Calu3 (cell line): ENCODE measurements around the gene SCO2. TPM values are rescaled to one million over a fixed set of nuclear protein-coding genes. Genes with fewer than 3 reads are reported as not detected.

Experiments
- BruUV-seq: library from RNA; stranded (reverse); fragments of 400-500 nt; replicated peaks from 2 replicates; lab custom pipeline; 2021; lab: Mats Ljungman, UMichigan
- CTCF ChIA-PET: fragments of 300-600 bp; sonication (Branson Sonifier 250); formaldehyde crosslinking; loops from one replicate; lab custom pipeline; 2022; ENCODE audit warnings: antibody characterized with exemption; lab: Charles Lee
- DNase-seq: peaks from one replicate; pipeline ENCODE4 v3.0.0; 2022
- H3K27ac Mint-ChIP-seq: one replicate; pipeline ENCODE4 v1.8.0; 2022; ENCODE audit warnings: mixed read lengths; ENCODE audit not compliant: unreplicated experiment
- H3K27me3 Mint-ChIP-seq: one replicate; pipeline ENCODE4 v1.8.0; 2022; ENCODE audit warnings: mixed read lengths; ENCODE audit not compliant: unreplicated experiment
- H3K36me3 Mint-ChIP-seq: one replicate; pipeline ENCODE4 v1.8.0; 2022; ENCODE audit warnings: mild to moderate bottlenecking, moderate library complexity, mixed read lengths; ENCODE audit not compliant: insufficient read depth, unreplicated experiment
- H3K4me1 Mint-ChIP-seq: one replicate; pipeline ENCODE4 v1.8.0; 2022; ENCODE audit warnings: mild to moderate bottlenecking, low read depth, mixed read lengths; ENCODE audit not compliant: unreplicated experiment
- H3K4me3 Mint-ChIP-seq: one replicate; pipeline ENCODE4 v1.8.0; 2022; ENCODE audit warnings: mild to moderate bottlenecking, low read depth, moderate library complexity, mixed read lengths; ENCODE audit not compliant: unreplicated experiment
- H3K9me3 Mint-ChIP-seq: one replicate; pipeline ENCODE4 v1.8.0; 2022; ENCODE audit warnings: low read depth, mixed read lengths; ENCODE audit not compliant: unreplicated experiment
- intact Hi-C: fragments of 100-400 bp; cut with micrococcal nuclease; formaldehyde crosslinking; loops from one replicate; pipeline ENCODE4 v1.10.0; 2022; ENCODE audit not compliant: unreplicated experiment
- total RNA-seq: library from RNA; stranded (reverse); gene quantifications from 2 replicates; pipeline ENCODE4 v1.2.3, GENCODE V29; 2022
- TF ChIP-seq, protein P1 (sequence below): fragments of 200-600 bp; IDR thresholded peaks from one replicate; pipeline ENCODE4 v1.8.0; 2022; ENCODE audit warnings: antibody characterized with exemption; ENCODE audit not compliant: unreplicated experiment

The SCO2 gene
- total RNA-seq, 1 experiment from 2014 or later = 3.6 TPM

DNA sequence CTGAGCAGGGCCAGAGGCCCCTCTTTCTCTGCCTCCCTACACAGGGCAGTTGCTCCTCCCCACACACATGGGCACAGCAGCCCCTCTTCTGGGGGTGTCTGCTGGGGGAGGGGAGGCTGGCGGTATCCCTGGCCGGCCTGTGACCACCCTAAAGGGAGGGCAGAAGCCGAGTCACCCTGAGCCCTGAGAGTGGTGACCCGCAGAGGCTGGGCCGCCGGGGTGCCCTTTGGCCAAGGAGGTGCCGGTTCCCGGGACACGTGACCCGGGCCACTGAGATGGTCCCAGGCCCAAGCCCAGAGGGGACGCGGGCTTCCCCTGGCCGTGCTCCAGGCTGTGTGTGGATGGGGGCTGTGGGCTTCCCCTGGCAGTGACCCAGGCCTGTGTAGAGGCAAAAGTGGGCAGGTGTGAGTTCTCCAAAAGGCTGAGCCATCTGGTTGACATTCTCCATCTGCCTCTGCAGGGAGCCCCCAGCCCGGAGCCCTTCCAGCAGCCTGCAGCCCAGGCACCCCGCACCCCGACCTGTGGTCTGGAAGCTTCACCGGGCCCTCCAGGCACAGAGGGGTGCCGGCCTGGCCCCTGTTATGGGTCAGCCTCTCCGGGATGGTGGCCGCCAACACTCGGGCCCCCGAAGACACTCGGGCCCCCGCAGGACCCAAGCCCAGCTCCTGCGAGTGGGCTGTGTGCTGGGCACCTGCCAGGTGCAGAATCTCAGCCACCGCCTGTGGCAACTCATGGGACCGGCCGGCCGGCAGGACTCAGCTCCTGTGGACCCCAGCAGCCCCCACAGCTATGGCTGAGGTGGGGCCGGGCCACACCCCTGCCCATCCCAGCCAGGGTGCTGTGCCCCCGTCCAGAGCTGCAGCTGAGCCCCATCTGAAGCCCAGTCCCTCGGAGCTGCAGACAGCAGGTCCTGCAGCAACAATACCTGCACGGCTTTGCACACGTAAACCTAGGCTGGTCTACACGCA lies 43.0 kb downstream of the SCO2 start:
- DNase-seq = no peak
- intact Hi-C loops = no loop called here
- CTCF ChIA-PET = interaction anchor here (0.6 to 0.7 kb wide), 2 partner anchors 54 to 83 kb away, joined by 3 read pairs; no protein-coding TSS in a partner anchor
- BruUV-seq = no TSS peak
- Mint-ChIP-seq H3K27ac (peak overlapping the region; percentile 80), H3K4me1 (peaks cover 38% of the 10 kb centered on the region), H3K36me3 (peaks cover 62% of the 10 kb centered on the region), H3K9me3 (no peaks in the 10 kb centered on the region), H3K4me3 (peak overlapping the region; percentile 82), H3K27me3 (peaks cover 15% of the 10 kb centered on the region)
- TF ChIP-seq, protein P1, sequence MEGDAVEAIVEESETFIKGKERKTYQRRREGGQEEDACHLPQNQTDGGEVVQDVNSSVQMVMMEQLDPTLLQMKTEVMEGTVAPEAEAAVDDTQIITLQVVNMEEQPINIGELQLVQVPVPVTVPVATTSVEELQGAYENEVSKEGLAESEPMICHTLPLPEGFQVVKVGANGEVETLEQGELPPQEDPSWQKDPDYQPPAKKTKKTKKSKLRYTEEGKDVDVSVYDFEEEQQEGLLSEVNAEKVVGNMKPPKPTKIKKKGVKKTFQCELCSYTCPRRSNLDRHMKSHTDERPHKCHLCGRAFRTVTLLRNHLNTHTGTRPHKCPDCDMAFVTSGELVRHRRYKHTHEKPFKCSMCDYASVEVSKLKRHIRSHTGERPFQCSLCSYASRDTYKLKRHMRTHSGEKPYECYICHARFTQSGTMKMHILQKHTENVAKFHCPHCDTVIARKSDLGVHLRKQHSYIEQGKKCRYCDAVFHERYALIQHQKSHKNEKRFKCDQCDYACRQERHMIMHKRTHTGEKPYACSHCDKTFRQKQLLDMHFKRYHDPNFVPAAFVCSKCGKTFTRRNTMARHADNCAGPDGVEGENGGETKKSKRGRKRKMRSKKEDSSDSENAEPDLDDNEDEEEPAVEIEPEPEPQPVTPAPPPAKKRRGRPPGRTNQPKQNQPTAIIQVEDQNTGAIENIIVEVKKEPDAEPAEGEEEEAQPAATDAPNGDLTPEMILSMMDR = no peak

DNA sequence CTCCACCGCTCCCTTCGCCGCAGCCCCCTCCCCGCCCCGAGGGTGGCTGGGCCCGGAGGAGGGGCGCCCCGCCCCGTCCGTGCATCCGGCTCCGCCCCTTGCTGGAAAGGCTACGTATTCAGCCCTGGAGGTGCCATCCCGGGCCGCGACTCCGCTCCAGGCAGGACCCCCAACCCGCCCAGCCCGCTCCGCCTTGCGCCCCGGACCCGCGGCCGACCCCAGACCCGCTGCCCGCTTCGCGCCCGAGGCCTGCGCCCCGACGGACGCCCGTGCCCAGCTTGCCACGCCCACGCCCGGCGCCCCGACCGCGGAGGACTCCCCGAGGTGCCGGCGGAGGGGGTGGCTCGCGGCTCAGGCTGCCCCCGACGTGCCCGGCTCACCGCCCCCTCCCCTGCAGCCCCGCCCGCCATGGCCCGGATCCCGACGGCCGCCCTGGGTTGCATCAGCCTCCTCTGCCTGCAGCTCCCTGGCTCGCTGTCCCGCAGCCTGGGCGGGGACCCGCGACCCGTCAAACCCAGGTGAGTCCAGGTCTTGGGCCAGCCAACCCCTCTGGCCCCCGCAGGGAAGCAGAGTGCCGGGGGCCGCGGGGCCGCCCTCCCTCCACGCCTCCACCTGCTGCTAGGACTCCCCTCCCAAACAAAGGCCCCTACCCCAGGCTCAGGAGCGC lies 43.8 kb downstream of the SCO2 start, which contains the start of gene ADM2:
TSS of gene ADM2 (plus strand) at position 104 of the 667 bp plus-strand sequence. CDS start at position 409, 305 bp downstream.
- BruUV-seq = no TSS peak
- peak within 1 kb of the TSS; percentile 82 for H3K4me3 Mint-ChIP-seq
- H3K36me3 Mint-ChIP-seq = peaks cover 57% of the 10 kb centered on the region
- H3K27ac Mint-ChIP-seq = peak within 1 kb of the TSS; percentile 80
- peaks cover 15% of the 10 kb centered on the region for H3K27me3 Mint-ChIP-seq
- H3K9me3 Mint-ChIP-seq = no peaks in the 10 kb centered on the region
- peaks cover 30% of the 10 kb centered on the region for H3K4me1 Mint-ChIP-seq
- peak; percentile 72 for DNase-seq
- TF ChIP-seq, protein P1 = no peak
- CTCF ChIA-PET = interaction anchor here (0.6 kb wide), 1 partner anchor 98 kb away, joined by 4 read pairs; no protein-coding TSS in a partner anchor
- intact Hi-C loops = no loop called here

DNA sequence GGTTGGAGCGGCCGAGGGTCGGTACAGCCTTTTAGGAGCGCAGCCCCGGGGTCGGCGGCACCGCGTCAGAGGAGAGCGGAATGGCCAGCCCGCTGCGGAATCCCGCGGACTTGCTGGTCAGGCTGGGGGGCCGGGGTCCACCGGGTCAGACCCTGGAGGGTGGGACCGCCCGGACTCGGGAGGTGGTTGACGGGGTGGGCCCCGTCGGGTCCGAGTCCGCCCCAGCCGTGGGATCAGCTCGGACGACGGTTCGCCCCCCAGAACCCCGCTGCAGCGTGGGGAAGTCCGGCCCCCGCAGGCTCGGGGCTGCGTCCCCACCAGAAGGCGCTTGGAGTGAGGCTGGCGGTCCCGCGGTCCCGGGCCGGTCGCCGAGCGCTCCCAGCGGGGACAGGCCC lies 44.4 kb downstream of the SCO2 start:
- Mint-ChIP-seq H3K4me3 (peak overlapping the region; percentile 82), H3K4me1 (peaks cover 25% of the 10 kb centered on the region), H3K27me3 (peaks cover 15% of the 10 kb centered on the region)

DNA sequence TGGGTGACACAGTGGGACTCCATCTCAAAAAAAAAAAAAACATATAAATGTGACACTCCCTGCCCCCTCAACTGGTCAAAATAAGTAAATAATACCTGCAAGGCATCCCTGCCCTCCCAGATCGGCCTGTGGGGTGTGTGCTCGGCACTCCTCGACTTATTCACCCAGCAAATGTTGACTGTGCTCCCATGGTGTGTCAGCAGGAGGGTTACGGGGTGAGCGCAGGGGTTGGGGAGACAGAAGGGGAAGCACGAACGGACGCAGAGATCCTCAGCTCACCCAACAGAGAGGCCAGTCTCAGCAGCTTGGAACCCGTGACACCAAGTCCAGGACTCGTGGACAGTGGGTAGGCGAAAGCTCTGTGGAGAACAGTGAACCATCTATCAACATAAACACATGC lies 45.7 kb downstream of the SCO2 start:
- peak overlapping the region; percentile 82 for H3K4me3 Mint-ChIP-seq
- CTCF ChIA-PET = interaction anchor here (1.2 kb wide), 1 partner anchor 9 kb away, joined by 4 read pairs; no protein-coding TSS in a partner anchor
- TF ChIP-seq, protein P1 = no peak
- DNase-seq = no peak
- H3K4me1 Mint-ChIP-seq = peaks cover 12% of the 10 kb centered on the region
- H3K27me3 Mint-ChIP-seq = peaks cover 15% of the 10 kb centered on the region
- no peaks in the 10 kb centered on the region for H3K9me3 Mint-ChIP-seq
- peaks cover 48% of the 10 kb centered on the region for H3K36me3 Mint-ChIP-seq
- intact Hi-C loops = no loop called here
- no TSS peak for BruUV-seq
- H3K27ac Mint-ChIP-seq = no peak overlapping the region

More for the DNA sequence above, 44.4 kb downstream of the SCO2 start:
- H3K9me3 Mint-ChIP-seq = no peaks in the 10 kb centered on the region
- no peak for DNase-seq
- CTCF ChIA-PET = interaction anchor here (0.6 kb wide), 1 partner anchor 97 kb away, joined by 4 read pairs; no protein-coding TSS in a partner anchor
- peaks cover 52% of the 10 kb centered on the region for H3K36me3 Mint-ChIP-seq
- TF ChIP-seq, protein P1 = no peak
- intact Hi-C loops = no loop called here
- BruUV-seq = no TSS peak
- no peak overlapping the region for H3K27ac Mint-ChIP-seq
